HepG2 (cell line): ENCODE data around the gene MBTD1. TPM values are rescaled to one million over a fixed set of nuclear protein-coding genes. Genes with fewer than 3 reads are reported as not detected.

Source experiments
- CBFB ChIP-seq: sonication (generic); formaldehyde crosslinking; IDR thresholded peaks from 2 replicates; pipeline ENCODE4 v1.4.0; 2020; ENCODE audit warnings: missing genetic modification reagents
- HMG20B ChIP-seq: conservative IDR thresholded peaks from 2 replicates; pipeline ENCODE4 v1.6.1; 2016; ENCODE audit warnings: missing genetic modification reagents, missing compliant biosample characterization
- HNRNPUL1 ChIP-seq: fragments of 200-400 bp; formaldehyde crosslinking; IDR thresholded peaks from 2 replicates; pipeline ENCODE4 v1.6.1; 2017; ENCODE audit warnings: low read depth, mild to moderate bottlenecking, low read length, moderate library complexity
- MEF2D ChIP-seq: sonication (generic); formaldehyde crosslinking; IDR thresholded peaks from 2 replicates; pipeline ENCODE4 v1.5.1; 2020; ENCODE audit warnings: mild to moderate bottlenecking, missing genetic modification reagents
- NCOR1 ChIP-seq: fragments of 200-600 bp; sonication (generic); IDR thresholded peaks from 2 replicates; pipeline ENCODE4 v1.7.0; 2017; ENCODE audit warnings: antibody characterized with exemption, low read length, borderline replicate concordance
- TBX2 ChIP-seq: sonication (generic); formaldehyde crosslinking; IDR thresholded peaks from 2 replicates; pipeline ENCODE4 v1.5.0; 2020; ENCODE audit warnings: missing genetic modification reagents, mild to moderate bottlenecking, borderline replicate concordance
- ZFP90 ChIP-seq: sonication (generic); formaldehyde crosslinking; IDR thresholded peaks from 2 replicates; pipeline ENCODE4 v1.8.0; 2022; ENCODE audit warnings: missing genetic modification reagents, mild to moderate bottlenecking, inconsistent platforms, borderline replicate concordance
- ZNF224 ChIP-seq: sonication (generic); formaldehyde crosslinking; IDR thresholded peaks from 2 replicates; pipeline ENCODE4 v1.5.0; 2020; ENCODE audit warnings: mild to moderate bottlenecking, missing genetic modification reagents
- ZNF282 ChIP-seq: fragments of 450-650 bp; IDR thresholded peaks from 2 replicates; pipeline ENCODE4 v1.6.1; 2018; ENCODE audit not compliant: partially characterized antibody
- ZNF605 ChIP-seq: sonication (generic); formaldehyde crosslinking; IDR thresholded peaks from 2 replicates; pipeline ENCODE4 v1.8.0; 2022; ENCODE audit warnings: mild to moderate bottlenecking, missing genetic modification reagents
- ZNF776 ChIP-seq: sonication (generic); formaldehyde crosslinking; IDR thresholded peaks from 2 replicates; pipeline ENCODE4 v1.4.0; 2020; ENCODE audit warnings: mild to moderate bottlenecking, missing genetic modification reagents
- ZNF83 ChIP-seq: sonication (generic); formaldehyde crosslinking; IDR thresholded peaks from 2 replicates; pipeline ENCODE4 v1.4.0; 2020; ENCODE audit warnings: missing genetic modification reagents, mild to moderate bottlenecking, borderline replicate concordance
- polyA plus RNA-seq, 8 experiments: library from polyadenylated mRNA; depleted of rRNA in 3 of 8; stranded (reverse) in 7 of 8; unstranded in 1 of 8; fragments of >200 nt; fragmentation: Illumina TruSeq in 4 of 8; extraction: Trizol in 4 of 8; gene quantifications; 2 replicates each; pipeline versions ENCODE4 v1.2.1 to v1.2.3, GENCODE V29; 2011 to 2016; ENCODE audit warnings: low read depth in 4 of 8, missing spikeins in 1 of 8, mixed read lengths in 1 of 8; ENCODE audit not compliant: insufficient read depth in 1 of 8
- total RNA-seq, 5 experiments: library from RNA; depleted of rRNA; stranded (reverse); fragments of >200 nt; fragmentation: Illumina TruSeq; extraction: Trizol; gene quantifications; 2 replicates each; pipeline ENCODE4 v1.2.3, GENCODE V29; 2016; ENCODE audit warnings: low read depth in 1 of 5
- TF ChIP-seq, protein P1 (sequence below): sonication (generic); formaldehyde crosslinking; IDR thresholded peaks from 2 replicates; pipeline ENCODE4 v1.5.0; 2020; ENCODE audit warnings: mild to moderate bottlenecking, missing genetic modification reagents, borderline replicate concordance
- TF ChIP-seq, protein P2 (sequence below): sonication (generic); formaldehyde crosslinking; IDR thresholded peaks from 2 replicates; pipeline ENCODE4 v1.8.1; 2023; ENCODE audit warnings: mild to moderate bottlenecking, missing genetic modification reagents, borderline replicate concordance
- TF ChIP-seq, protein P3 (sequence below): sonication (generic); formaldehyde crosslinking; IDR thresholded peaks from 2 replicates; pipeline ENCODE4 v1.5.1; 2020; ENCODE audit warnings: mild to moderate bottlenecking, missing genetic modification reagents, borderline replicate concordance
- TF ChIP-seq, protein P4 (sequence below): IDR thresholded peaks from 2 replicates; pipeline ENCODE4 v1.6.1; 2012; ENCODE audit warnings: low read depth, low read length, improper control_type of control experiment
- TF ChIP-seq, protein P5 (sequence below): sonication (generic); formaldehyde crosslinking; IDR thresholded peaks from 2 replicates; pipeline ENCODE4 v1.9.0; 2022; ENCODE audit warnings: low read depth, missing genetic modification reagents
- TF ChIP-seq, protein P6 (sequence below), 2 experiments: sonication (generic) in 1 of 2; formaldehyde crosslinking in 1 of 2; IDR thresholded peaks; 2 replicates each; pipeline versions ENCODE4 v1.5.1 to v1.6.1; 2011 to 2020; ENCODE audit warnings: borderline replicate concordance in 1 of 2, low read depth in 1 of 2, low read length in 1 of 2, mild to moderate bottlenecking in 1 of 2, missing genetic modification reagents in 1 of 2, moderate library complexity in 1 of 2

Gene MBTD1
- total and polyA plus RNA-seq, 2 of the 13 experiments (the other 11 are each of a cell fraction or from before 2014, with no cell fraction given): 20.9 TPM

DNA sequence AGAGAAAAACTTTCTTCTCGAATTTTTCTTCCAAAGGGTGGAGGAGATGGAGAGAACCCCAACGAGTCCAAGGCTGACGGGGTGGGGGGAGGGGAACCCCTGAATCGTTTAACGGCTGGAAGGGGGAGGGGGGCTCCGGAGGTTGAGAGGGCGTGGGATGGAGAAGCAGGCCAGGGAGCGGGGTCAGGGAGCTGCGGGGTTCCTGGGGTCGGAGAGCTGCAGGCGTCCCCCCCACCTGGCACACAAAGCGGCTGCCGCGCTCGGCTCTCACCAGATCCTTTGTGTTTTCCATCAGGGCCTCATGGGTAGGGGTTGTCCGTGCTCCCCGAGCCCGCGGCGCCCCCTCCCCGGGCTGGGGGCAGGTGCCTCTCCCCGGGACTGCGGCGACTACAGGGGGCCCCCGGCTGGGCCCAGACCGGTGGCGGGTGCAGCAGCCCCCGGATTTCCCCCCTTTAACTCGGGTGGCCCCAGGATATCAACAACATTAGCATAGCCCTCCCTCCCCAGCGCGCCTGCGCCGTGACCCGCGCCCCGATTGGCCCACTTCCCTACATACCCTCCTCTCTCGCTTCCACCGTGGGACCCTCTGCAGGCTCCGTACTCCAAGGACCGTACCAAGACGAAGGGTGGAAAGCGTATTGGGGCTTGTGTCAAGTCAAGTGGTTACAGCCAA, at the start of gene MBTD1 (continued):
- TF ChIP-seq HNRNPUL1 (no peak), TBX2 (CRISPR knock-in tag) (no peak; the same call in 1 of the 2 replicates), ZNF605 (no peak), ZNF83 (no peak), ZNF224 (CRISPR knock-in tag) (no peak; the same call in 1 of the 2 replicates), NCOR1 (no peak), CBFB (0 out of 2 replicates have a peak, but pooled peaks have one; percentile 55), HMG20B (CRISPR knock-in tag) (no peak), ZFP90 (CRISPR knock-in tag) (no peak), MEF2D (no peak), ZNF776 (CRISPR knock-in tag) (no peak), ZNF282 (no peak)
- TF ChIP-seq, protein P1, sequence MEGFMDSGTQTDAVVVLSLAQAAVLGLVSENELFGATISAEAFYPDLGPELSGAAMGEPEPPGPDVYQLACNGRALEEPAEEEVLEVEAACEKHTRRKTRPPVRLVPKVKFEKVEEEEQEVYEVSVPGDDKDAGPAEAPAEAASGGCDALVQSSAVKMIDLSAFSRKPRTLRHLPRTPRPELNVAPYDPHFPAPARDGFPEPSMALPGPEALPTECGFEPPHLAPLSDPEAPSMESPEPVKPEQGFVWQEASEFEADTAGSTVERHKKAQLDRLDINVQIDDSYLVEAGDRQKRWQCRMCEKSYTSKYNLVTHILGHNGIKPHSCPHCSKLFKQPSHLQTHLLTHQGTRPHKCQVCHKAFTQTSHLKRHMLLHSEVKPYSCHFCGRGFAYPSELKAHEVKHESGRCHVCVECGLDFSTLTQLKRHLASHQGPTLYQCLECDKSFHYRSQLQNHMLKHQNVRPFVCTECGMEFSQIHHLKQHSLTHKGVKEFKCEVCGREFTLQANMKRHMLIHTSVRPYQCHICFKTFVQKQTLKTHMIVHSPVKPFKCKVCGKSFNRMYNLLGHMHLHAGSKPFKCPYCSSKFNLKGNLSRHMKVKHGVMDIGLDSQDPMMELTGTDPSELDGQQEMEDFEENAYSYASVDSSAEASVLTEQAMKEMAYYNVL (CRISPR knock-in tag): no peak
- TF ChIP-seq, protein P2, sequence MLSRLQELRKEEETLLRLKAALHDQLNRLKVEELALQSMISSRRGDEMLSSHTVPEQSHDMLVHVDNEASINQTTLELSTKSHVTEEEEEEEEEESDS: no peak
- TF ChIP-seq, protein P3, sequence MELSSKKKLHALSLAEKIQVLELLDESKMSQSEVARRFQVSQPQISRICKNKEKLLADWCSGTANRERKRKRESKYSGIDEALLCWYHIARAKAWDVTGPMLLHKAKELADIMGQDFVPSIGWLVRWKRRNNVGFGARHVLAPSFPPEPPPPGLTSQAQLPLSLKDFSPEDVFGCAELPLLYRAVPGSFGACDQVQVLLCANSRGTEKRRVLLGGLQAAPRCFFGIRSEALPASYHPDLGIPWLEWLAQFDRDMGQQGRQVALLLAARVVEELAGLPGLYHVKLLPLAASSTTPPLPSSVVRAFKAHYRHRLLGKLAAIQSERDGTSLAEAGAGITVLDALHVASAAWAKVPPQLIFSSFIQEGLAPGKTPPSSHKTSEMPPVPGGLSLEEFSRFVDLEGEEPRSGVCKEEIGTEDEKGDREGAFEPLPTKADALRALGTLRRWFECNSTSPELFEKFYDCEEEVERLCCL (CRISPR knock-in tag): no peak
- TF ChIP-seq, protein P4, sequence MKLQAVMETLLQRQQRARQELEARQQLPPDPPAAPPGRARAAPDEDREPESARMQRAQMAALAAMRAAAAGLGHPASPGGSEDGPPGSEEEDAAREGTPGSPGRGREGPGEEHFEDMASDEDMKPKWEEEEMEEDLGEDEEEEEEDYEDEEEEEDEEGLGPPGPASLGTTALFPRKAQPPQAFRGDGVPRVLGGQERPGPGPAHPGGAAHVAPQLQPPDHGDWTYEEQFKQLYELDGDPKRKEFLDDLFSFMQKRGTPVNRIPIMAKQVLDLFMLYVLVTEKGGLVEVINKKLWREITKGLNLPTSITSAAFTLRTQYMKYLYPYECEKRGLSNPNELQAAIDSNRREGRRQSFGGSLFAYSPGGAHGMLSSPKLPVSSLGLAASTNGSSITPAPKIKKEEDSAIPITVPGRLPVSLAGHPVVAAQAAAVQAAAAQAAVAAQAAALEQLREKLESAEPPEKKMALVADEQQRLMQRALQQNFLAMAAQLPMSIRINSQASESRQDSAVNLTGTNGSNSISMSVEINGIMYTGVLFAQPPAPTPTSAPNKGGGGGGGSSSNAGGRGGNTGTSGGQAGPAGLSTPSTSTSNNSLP: no peak
- TF ChIP-seq, protein P5, sequence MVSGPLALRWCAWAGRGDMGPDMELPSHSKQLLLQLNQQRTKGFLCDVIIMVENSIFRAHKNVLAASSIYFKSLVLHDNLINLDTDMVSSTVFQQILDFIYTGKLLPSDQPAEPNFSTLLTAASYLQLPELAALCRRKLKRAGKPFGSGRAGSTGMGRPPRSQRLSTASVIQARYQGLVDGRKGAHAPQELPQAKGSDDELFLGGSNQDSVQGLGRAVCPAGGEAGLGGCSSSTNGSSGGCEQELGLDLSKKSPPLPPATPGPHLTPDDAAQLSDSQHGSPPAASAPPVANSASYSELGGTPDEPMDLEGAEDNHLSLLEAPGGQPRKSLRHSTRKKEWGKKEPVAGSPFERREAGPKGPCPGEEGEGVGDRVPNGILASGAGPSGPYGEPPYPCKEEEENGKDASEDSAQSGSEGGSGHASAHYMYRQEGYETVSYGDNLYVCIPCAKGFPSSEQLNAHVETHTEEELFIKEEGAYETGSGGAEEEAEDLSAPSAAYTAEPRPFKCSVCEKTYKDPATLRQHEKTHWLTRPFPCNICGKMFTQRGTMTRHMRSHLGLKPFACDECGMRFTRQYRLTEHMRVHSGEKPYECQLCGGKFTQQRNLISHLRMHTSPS (CRISPR knock-in tag): no peak
- TF ChIP-seq, protein P6, sequence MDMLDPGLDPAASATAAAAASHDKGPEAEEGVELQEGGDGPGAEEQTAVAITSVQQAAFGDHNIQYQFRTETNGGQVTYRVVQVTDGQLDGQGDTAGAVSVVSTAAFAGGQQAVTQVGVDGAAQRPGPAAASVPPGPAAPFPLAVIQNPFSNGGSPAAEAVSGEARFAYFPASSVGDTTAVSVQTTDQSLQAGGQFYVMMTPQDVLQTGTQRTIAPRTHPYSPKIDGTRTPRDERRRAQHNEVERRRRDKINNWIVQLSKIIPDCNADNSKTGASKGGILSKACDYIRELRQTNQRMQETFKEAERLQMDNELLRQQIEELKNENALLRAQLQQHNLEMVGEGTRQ (IDR thresholded peaks at IDR 0.05; ENCODE audit: low read depth, low read length): no peak
- TF ChIP-seq, protein P6 (CRISPR knock-in tag; IDR thresholded peaks at IDR 0.05; ENCODE audit: borderline replicate concordance): no peak; the same call in 1 of the 2 replicates
